ENCODE results near the gene TSPOAP1. TPM values are rescaled to one million over a fixed set of nuclear protein-coding genes. Genes with fewer than 3 reads are reported as not detected.

Gene TSPOAP1
- total RNA-seq, 1 experiment from 2014 or later, result 0.53 TPM

GRCh38 chr17:58253082-58253481, 75.5 kb downstream of the TSPOAP1 start:
- H3K36me3 ChIP-seq, result no peaks in the 10 kb centered on the region
- H3K27me3 ChIP-seq, result peaks cover 10% of the 10 kb centered on the region
- no peak for DNase-seq
- no peaks in the 10 kb centered on the region for H3K4me1 ChIP-seq
- H3K4me3 ChIP-seq, result no peak overlapping the region
- no peaks in the 10 kb centered on the region for H3K9me3 ChIP-seq (replicated peaks)
- no peak overlapping the region for H3K27ac ChIP-seq

- no peak for DNase-seq
- no peaks in the 10 kb centered on the region; the same call in 1 of the 2 replicates for H3K4me1 ChIP-seq
- H3K4me3 ChIP-seq, result no peak overlapping the region
- H3K36me3 ChIP-seq, result no peaks in the 10 kb centered on the region
- H3K27ac ChIP-seq, result no peak overlapping the region
- H3K9me3 ChIP-seq (replicated peaks), result no peaks in the 10 kb centered on the region
- peaks cover 10% of the 10 kb centered on the region for H3K27me3 ChIP-seq
Observed at GRCh38 chr17:58252141-58252540, 76.5 kb downstream of the TSPOAP1 start.

Other genes with a start within 250 kb of the TSPOAP1 start
- 14.4 and 16.0 TPM in 2 replicates for gene DYNLL2, start 245.4 kb downstream of the TSPOAP1 start, total RNA-seq (2014; rRNA removed; shearing (Covaris generic))
- not detected in 2 replicates for gene OR4D1, start 180.4 kb downstream of the TSPOAP1 start, total RNA-seq (2014; rRNA removed; shearing (Covaris generic))
- 0.08 TPM in 1 of 2 replicates, not detected in the other for gene OR4D2, start 161.8 kb downstream of the TSPOAP1 start, total RNA-seq (2014; rRNA removed; shearing (Covaris generic))
- not detected in 2 replicates for gene EPX, start 136.1 kb downstream of the TSPOAP1 start, total RNA-seq (2014; rRNA removed; shearing (Covaris generic))
- 9.0 and 15.5 TPM in 2 replicates for gene MKS1, start 109.5 kb downstream of the TSPOAP1 start, total RNA-seq (2014; rRNA removed; shearing (Covaris generic))
- gene LPO, start 90.2 kb downstream of the TSPOAP1 start, total RNA-seq (2014; rRNA removed; shearing (Covaris generic)), result not detected in 2 replicates
- gene MPO, start 47.9 kb downstream of the TSPOAP1 start, total RNA-seq (2014; rRNA removed; shearing (Covaris generic)), result 5.2 and 6.4 TPM in 2 replicates
- gene SUPT4H1, start 23.4 kb upstream of the TSPOAP1 start, total RNA-seq (2014; rRNA removed; shearing (Covaris generic)), result 61.2 and 61.3 TPM in 2 replicates
- gene RNF43, start 88.7 kb upstream of the TSPOAP1 start, total RNA-seq (2014; rRNA removed; shearing (Covaris generic)), result not detected in 2 replicates
- gene HSF5, start 159.6 kb upstream of the TSPOAP1 start, total RNA-seq (2014; rRNA removed; shearing (Covaris generic)), result not detected in 2 replicates
- 37.3 and 42.2 TPM in 2 replicates for gene MTMR4, start 185.8 kb upstream of the TSPOAP1 start, total RNA-seq (2014; rRNA removed; shearing (Covaris generic))

Data from SJCRH30 (cell line).